ENCODE measurements around the gene PARD3.
A peak's percentile ranks its signal among the peaks of the same experiment; 100 is the strongest.
"Not testable (repeated sequence)": the region's sequence is repeated elsewhere in the genome, so short reads cannot be mapped to it uniquely, and the experiment has no call there.

PARD3 gene

DNA sequence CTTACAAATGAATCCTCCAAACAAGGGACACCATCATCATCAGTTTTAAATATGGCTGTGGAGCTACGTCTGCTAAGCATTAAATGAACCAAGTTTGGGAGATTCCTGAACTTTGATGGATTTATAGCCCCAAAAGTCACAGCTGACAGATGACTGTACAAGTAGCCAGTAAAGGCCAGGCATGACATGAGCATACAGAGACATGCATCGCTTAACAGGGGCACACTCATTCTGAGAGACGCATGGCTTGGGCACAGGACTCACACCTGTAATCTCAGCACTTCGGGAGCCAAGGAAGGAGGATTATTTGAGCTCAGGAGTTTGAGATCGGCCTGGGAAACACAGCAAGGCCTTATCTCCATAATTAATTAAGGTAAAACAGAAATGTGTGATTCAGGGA is 166.2 kb downstream of the PARD3 start:
- no peak for DNase-seq (ENCODE audit: low read depth)

DNA sequence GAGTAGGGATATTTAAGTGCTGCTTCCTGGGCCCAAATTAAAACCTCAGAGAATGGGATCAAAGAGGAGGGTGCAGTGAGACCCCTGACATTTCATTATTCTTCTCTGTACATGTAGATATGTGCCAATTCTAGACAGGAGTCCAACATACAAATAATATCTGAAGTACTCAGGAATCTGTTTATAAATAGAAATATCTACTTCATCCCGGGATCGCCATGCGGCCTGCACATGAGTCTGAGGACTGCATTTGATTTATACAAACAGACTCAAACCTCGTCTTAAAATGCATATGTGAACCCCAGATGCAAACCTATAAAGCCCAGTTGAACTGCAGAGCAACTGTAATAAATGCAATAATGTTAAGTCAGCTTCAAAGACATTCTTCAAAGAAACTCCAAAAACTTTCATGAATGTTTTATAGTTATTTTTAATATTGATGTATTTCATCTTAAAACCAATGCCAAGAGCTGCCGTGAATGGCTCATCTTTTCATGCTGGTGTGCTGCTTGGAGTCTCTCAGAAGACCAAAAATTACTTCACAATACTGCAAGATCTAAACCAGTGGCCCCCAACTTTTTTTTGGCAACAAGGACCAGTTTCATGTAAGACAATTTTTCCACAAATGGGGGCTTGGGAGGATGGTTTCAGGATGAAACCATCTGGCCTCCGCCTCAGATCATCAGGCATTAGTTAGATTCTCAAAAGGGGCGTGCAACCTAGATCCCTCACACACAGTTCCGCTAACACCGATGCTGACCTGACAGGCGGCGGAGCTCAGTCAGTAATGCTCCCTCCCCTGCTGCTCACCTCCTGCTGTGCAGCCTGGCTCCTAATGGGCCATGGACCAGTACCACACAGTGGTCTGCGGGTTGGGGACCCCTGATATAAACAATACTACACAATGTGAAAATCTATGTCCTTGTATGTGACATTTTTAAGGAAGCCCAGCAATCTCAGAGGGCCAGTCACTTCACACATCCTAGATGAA is 166.9 kb downstream of the PARD3 start:
- no peak for DNase-seq (ENCODE audit: low read depth)

DNA sequence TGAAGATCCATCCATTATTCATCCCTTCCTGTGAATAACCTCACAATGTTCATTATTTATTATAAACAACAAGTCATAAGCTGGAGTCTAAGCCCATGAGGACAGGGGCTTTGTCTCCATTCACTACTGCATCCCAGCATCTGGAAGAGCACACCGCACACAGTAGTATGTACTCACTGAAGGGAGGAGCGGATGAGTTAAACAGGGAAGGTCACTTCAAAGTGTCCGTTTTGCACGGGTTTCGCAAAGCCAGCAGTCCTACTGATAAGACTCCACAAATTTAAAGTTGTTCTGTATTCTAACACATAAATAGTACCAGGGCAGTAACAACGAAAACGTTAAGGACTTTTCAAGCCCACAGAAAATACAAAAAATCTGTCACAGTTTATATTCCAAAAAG is 167.9 kb downstream of the PARD3 start:
- no peak for DNase-seq (ENCODE audit: low read depth)

- DNase-seq (ENCODE audit: low read depth), result no peak
Measured at GRCh38 chr10:34646331-34646730, 168.8 kb downstream of the PARD3 start.

- DNase-seq (ENCODE audit: low read depth), result not testable (repeated sequence)
Measured at GRCh38 chr10:34644815-34645214, 170.3 kb downstream of the PARD3 start.

DNA sequence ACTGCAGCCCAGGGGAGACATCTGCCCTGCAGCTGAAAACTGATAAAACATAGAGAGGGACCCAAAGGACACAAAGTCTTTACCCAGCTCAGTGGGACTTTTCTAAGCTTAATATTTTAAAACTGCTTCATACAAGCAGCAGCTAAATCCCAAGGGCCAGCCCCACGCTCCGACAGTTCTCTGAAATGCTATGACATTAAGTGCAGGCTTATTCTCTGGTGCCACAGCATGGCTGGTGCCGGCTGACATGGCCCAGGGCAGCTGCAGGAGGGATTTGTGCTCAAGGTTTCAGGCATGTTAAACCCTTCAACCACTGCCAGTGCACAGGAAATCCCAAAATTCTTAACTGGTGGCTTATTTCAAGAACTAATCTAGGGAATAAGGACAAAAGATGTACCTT is 170.9 kb downstream of the PARD3 start:
- DNase-seq (ENCODE audit: low read depth), result no peak

GRCh38 chr10:34643620-34644019 is 171.5 kb downstream of the PARD3 start:
- no peak for DNase-seq (ENCODE audit: low read depth)

GRCh38 chr10:34641913-34642558 is 173.1 kb downstream of the PARD3 start:
- DNase-seq (ENCODE audit: low read depth), result no peak

GRCh38 chr10:34641147-34641912 is 173.8 kb downstream of the PARD3 start:
- no peak for DNase-seq (ENCODE audit: low read depth)

DNA sequence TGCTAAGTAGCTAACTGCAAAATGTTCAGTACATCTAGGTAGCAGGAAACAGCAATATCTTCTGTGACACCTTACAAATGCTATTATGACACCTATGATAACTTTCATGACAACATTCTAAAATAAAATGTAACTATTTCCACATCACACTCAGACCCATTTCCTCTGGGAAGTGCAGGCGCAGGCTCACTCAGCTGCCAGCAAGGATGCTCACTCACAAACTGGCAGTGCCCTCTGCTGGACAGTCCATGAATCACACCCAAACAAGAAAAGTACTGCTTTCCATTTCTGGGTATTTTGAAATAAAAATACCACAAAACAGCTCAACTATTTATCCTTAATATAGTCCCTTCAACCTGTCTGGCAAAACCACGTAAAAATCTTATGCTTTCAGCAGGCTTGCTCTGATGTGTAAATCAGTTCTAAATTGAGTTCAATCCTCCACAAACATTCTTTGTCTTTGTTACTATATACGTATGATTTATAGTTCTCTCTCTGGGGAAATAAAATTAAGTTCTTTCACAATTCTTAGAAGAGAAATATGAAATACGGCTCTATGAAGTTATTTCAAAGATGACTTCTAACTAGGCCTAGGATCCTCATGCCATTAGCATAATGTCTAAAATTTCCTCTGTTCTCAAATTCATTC is 176.6 kb downstream of the PARD3 start:
- DNase-seq (ENCODE audit: low read depth), result peak; percentile 81

DNA sequence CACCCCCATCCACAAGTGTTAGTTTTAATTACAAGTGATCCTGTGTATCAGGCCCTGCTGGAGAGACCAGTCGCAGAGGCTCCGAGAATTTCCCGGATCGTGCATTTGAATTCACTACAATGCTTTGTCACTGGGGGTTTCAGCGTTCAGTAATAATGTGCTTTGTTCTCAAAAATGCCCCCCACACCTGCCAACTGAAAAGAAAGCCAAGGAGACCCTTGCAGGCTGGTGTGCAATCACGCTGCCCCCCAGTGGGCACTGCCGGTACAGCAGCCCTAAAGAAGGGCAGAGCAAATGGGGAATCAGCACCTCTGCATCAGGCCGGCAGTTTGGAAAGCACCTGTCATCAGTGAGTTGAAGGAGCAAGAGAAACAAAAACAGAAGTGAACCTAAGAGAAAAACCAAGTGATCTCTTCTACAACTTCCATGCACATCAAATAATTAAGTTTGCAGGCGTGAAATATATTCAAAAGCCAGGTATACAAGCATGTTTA is 177.6 kb downstream of the PARD3 start:
- peak; percentile 49 for DNase-seq (ENCODE audit: low read depth)

DNA sequence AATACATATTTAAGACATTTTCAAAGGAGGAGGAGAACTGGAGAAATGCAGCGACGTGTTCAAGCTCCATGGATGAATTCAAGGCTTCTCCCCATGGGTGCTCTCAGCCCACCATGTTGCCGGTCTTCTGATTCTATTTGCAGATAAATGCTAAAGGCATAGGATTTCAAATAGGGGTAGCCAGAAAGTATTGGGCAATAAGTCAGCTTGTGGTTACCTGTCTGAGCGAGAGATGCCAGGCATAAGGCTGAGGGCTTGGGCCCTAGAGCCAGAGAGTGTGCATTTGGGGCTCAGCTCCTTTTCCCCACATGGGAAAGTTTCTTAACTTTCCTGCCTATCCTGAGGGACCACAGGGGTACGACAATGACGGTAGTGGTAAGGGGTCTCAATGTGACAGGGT is 180.0 kb downstream of the PARD3 start:
- no peak for DNase-seq (ENCODE audit: low read depth)

DNA sequence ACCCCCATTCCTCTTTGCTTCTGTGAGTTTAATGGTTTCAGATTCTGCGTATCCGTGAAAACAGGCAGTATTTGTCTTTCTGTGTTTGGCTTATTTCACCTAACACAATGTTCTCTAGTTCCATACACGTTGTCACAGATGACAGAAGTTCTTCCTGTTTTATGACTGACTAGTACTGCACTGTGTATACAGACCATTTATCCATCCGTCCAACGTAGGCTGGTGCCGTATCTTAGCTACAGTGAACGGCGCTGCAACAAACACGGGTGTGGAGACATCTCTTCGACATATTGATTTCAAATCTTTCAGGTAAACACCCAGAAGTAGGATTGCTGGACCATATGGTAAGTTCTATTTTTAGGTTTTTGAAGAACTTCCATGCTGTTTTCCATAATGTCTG is 181.7 kb downstream of the PARD3 start:
- no peak for DNase-seq (ENCODE audit: low read depth)

DNA sequence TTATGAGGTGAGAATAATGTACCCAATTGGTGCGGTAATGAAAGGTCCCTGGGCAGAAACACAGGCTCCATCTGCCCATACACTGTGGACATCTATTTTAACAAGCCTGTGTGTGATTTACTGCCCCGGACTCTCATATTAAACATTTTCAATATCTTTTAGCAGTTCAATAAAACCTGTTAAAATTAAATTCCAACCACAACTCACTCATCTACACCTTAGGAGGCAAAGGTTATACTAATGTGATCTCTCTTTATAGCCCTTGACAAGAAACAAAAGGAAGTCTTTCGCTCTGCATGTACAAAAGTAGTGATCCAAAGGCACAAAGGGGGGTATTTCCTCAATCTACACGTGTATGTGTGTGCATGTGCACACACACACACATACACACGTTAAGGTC is 186.0 kb downstream of the PARD3 start:
- DNase-seq (ENCODE audit: low read depth), result no peak

- no peak for DNase-seq (ENCODE audit: low read depth)
Measured at GRCh38 chr10:34628174-34628796, 186.8 kb downstream of the PARD3 start.

GRCh38 chr10:34627741-34628140 is 187.4 kb downstream of the PARD3 start:
- no peak for DNase-seq (ENCODE audit: low read depth)

DNA sequence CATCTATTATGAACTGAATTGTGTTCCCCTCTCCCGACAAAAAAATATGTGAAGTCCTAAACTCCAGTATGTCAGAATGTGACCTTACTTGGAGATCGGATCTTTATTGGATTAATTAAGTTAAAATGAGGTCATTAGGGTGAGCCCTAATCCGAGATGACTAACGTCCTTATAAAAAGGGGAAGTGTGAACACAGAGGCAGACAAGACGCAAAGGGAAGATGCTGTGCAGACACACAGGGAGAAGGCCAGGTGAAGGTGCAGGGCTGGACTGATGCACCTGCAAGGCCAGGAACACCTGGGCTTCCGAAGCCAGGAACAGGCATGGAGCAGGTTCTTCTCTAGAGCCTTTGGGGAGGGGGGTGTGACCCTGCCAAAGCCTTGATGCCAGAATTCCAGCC is 187.8 kb downstream of the PARD3 start:
- no peak for DNase-seq (ENCODE audit: low read depth)

GRCh38 chr10:34626158-34626880 is 188.8 kb downstream of the PARD3 start:
- no peak for DNase-seq (ENCODE audit: low read depth)

DNA sequence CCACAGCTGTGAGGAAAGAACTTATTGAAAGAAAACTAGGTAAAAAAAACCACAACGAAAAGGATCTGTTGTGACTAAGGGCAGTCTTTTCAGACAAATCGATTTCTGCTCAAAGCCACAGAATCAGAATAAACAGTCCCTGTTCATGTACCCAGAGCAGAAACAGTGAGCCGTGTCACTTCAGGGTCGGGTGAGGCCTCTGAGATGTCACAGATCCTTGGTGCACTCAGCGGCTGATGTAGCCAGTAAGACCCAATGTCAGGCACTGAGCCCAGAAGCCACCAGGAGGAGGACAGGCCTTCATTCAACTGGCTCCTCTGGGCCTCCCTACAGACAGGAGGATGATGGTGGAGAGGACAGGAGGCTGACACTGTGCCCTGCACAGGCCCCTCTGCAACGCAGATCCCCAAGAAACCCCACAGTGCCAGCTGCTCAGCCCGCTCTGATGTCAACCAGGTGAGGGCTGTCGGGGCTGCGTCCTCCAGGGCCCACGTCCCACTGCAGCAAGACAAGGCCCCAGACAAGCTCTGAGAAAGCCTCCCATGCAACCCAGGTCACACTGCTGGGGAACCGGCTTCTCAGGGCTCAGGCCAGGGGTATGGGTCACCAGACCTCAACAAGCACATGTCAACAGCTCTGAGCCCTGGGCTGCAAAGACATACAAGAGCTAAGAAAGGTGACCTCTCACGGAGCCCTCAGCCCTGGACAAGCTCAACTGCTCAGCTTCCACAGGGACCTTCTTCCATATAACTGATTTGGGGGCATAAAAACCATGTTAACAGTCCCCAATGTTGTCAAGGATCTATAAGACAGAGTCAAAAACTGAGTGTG is 190.6 kb downstream of the PARD3 start:
- no peak for DNase-seq (ENCODE audit: low read depth)

GRCh38 chr10:34622945-34623344 is 192.2 kb downstream of the PARD3 start:
- DNase-seq (ENCODE audit: low read depth), result no peak
